HS-27A (cell line): Measurements from ENCODE around the gene ME3.

Experiments used
- DNase-seq: peaks from one replicate; pipeline ENCODE4 v3.0.0-alpha.2; 2012; ENCODE audit warnings: low read depth, missing footprints

Gene ME3

DNA sequence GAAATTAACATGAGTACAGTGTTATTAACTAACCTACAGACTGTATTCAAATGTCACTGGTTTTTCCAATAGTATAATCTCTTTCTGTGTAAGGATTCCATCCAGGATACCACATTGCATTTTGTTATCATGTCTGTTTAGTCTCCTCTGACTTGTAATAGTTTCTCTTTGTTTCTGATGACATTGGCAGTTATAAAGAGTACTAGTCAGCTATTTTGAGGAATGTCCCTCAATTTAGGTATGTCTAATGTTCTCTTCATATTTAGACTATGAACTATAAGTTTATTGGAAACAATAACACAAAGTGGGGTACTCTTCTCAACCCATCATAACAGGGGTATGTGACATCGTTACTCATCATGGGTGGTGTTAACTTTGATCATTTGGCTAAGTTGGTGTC lies 20.3 kb upstream of the ME3 start:
- no peak for DNase-seq

DNA sequence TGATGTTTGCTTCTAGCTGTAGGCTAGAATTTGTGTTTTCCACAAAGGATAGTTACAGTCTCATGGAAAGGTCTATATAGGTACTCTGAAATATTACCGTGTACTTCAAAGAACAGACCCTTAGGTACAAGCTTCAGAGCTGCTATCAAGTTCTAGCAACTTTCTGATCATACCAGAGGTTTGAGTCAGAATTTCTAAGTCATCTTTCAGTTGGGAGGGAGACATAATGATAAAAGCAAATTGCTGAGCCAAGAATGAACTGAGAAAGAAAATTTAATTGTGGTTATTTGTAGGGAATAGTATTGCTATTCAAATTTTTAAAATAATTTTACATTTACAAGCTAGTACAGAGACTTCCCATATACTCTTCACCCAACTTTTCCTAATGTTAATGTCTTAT lies 19.9 kb upstream of the ME3 start:
- DNase-seq: no peak

DNA sequence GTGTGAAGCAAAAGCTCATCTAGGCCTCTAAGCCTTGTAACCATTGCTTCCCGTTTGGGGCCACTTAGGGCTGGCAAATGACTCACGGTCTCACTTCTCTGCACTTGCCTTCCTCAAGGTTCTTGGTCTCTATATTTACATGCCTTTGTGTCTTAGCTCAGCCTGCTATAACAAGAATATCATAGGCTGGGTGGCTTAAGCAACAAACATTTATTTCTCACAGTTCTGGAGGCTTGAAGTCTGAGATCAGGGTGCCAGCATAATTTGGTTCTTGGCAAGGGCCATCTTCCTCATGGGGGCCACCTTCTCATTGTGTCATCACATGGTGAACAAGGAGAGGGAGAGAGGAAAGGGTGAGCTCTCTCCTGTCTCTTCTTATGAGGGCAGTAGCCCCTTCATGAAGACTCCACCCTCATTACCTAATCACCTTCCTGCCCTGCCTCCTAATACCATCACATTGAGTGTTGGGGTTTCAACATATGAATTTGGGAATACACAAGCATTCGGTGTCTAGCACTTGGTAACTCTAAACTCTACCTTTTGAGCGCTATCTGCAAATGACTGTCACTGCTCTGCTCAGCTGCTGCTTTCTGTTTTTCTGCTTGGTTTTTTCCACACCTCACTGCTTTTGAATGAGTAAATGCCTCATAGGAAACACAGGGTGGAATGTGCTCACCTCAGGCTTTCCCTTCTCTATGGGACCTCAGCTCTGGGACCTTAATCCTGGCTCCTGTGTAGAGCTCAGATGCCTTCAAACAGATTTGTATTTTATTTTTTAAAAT lies 16.2 kb upstream of the ME3 start:
- DNase-seq: no peak

DNA sequence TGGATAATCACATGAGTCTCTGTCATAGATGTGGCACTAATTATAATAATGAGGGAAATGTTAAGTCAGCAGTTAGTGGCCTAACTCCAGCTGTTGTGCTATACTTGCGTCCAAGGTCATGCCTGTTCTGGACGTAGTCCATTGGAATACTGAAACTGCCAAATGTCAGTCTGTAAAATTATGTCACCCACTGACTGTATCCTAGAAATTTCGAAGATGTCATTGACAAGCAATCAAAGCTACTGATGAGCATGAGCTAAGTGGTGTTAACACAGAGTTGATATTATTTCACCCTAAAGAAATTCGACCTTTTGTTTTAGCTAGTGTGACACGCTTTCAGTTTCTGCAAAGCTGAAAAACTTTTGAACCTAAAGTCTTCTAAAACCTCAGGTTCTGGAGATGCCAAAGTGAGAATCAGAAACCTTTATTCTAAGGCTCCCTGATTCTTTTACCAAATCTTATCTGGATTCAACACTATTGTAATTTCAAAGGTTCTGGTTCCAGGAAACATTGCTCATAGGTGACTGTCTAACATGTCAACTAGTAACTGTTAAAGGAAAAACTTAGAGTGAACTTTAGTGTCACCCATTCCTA lies 14.9 kb upstream of the ME3 start:
- no peak for DNase-seq

DNA sequence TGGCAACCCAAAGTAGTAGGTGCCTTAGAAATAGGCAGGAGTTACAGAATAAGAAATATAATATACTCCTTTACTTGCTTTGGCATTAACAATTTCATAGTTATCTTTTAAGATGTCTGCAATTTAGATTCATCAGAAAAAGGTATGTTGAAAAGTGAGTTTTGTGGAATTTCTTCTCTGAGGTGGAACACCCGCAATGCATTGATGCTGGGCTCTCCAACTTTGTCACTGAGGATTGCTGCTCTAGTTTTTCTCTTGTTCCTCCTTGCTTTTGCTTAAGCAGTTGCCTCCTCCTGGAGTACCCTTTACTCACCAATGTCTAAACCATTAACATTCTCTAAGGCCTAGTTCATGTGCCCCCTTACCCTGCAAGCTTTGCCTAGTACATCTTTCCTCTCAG lies 14.1 kb upstream of the ME3 start:
- DNase-seq: no peak

DNA sequence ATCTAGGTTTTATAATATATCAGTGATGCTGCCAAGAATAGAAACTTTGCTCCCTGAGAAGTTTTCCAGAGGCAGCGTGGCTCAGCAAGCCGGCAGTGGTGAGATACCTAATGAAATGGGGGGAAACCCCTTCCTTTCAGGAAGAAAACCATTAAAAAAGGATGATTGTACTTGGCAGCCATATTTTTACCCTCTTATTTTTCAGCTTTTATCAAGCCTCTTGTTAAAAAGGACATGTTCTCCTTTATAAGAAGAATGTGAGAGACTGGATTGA lies 9.0 kb upstream of the ME3 start:
- no peak for DNase-seq

DNA sequence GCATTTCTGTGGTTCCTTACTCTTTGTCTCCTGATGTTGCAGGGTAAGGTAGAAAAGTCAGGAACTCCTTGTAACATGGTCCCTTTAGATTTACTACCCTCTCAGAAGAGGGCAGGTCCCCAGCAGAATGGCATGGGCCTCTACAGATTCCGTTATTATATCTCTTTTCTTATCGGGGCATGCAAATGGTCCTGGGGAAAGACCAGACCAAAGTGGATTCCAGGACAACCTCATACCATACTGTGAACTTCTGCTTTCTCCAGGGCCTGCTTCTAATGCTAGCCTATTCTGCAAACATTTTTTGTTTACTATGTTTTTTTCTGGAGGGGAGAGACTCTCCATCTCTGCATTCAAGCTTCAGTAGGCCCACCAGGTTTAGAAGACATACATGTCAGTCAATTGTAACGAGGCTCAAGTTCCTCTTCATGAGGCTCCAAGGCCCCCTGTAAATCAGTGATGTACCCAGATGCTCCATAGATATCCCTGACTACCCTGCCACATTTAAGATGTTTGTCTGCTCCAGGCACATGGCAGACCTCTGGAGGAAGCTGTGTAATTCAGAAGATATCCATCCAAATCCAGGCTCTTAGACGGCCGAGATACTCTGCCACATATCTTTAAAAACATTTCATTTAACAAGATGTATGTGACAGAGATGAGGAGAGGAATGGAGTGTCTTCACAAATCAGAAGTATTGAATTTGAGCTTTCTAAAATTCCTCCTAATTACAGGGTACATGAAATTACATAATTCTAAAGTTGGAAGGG lies 8.5 kb upstream of the ME3 start:
- DNase-seq: no peak

DNA sequence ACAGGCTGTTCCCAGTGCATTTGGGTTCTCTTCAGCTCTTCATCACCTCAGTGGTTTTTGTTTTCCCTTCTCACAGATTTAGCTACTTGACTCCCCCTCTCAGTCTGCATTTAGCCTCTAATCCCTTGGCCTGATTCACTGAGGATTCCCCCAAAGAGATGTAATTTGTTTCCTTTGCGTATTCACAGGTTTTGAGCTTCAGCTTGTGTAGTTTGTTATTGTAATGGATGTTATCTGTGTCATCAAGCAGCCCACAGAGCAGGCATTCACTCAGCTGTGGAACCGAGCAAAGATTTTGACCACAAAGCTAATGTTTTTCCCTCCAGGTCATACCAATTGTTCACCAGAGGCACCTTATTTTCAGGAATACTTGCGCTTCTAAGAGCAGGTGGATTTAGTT lies 6.4 kb upstream of the ME3 start:
- DNase-seq: no peak

DNA sequence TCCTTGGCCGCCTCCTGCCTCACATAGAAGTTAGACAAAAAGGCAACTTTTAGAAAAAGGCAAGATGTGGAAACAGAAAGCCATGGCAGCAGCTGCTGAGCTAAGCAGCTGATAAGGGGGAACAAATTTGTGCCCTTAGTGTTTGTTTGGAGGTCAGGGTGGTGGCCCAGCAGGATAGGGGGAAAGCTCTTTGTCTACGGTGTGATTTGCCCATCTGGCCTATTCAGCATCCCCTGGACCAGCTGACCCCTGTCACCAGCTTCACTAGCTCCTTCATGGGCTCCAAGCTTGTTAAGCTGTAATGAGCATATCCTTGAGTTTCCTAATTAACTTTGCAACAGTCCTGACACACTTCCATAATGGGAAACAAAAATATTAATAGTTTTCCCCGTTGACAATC lies 5.9 kb upstream of the ME3 start:
- DNase-seq: no peak

DNA sequence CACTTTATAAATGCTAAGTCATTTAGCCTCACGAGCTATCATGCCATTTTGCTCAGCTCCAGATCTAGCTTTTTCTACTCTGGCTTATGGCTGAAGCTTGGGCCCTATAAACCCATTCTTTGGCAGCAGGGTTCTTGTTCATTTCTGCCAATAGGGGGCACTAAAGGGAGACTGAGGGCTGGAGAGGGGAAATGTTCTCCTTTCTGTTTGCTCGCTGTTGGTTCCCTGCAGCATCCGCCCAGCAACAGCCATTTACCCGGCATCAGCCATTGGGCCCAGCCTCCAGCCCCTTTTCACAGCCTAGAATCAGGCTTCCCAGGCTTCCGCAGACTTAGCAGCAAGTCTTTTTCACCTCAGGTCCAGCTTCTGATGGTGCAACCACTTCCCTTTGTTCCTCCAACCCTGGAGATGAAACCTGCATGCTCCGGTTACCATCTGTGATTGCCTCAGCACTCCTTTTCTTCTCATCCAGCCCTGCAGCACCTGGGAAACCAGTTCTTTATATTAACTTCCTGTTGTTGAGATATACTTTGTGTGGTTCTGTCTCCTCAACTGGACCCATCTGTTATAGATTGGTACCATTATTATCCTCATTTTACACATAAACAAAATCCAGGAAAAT lies 4.2 kb upstream of the ME3 start:
- DNase-seq: no peak

DNA sequence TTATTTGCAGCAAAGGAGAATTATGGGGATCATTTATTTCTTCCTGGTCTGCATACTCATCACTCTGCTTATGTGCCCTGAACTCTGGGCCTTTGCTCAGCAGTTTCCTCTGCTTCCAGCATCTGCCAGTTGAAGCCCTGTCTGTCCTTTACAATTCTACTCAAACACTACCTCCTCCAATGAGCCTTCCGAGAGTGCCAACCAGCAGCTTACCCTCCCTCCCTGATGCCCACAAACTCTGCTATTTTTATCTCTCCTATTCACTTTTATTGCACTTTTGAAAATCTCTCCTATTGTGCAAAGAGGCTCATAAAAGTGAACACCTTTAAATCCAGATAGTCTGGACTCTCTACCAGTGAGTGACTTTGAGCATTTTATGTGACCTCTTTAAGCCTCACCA lies 3.6 kb upstream of the ME3 start:
- no peak for DNase-seq

DNA sequence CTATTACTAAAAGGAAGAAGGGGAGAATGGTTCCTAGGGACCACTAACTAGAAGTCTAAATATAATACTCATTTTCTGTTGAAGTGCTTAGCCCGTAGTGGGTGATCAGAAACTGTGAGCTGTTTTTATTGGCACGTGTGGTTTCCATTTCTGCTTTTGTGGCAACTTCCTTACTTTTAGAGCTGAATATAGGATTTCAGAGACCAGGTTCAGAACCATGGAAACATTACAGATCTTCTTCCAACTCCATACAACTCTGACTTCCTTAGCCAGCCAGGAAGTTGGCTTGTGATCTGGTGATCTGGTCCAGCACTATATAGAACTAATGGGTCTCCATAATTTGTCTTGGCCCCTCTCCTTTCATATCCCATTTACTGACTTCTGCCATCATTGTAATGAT lies 2.6 kb upstream of the ME3 start:
- DNase-seq: no peak

DNA sequence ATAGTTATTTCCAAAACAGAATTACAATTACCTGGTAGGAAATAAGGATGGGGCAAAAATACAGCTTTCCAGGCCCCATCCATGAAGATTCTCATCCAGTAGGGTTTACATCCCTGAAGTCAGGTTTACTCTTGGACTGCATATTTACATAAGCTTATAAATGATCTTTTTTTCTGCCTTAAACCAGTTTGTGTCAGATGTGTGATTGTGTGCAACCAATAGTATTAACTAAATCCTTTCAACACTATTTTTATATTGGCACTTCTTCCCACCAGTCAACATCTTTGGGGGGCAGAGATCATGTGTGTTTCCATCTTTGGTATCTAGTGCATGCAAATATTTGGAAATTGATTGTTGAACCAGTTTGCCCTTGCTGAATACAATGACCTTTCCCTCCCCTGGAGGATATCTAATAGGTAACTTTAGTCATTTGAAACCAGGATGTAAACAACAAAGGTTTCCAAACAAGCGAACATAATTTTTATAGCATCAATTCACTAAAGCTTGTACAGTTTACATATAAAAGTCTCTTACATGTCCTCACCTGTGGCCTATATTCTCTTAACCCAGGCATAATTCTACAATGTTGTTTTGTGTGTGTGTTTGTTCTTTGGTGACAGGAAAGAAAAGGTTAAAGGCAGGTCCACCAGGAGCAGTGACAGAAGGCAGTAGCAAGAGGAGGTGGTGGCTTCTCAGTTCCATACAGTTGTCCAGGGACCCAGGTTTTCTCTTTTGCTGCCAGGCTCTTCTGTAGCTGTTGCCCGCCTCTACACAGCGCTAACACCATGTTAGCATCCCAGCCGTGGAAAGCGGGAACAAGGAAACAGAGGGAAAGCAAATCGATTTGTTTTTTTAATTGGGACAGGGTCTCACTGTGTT lies 1.7 kb upstream of the ME3 start:
- DNase-seq: no peak

DNA sequence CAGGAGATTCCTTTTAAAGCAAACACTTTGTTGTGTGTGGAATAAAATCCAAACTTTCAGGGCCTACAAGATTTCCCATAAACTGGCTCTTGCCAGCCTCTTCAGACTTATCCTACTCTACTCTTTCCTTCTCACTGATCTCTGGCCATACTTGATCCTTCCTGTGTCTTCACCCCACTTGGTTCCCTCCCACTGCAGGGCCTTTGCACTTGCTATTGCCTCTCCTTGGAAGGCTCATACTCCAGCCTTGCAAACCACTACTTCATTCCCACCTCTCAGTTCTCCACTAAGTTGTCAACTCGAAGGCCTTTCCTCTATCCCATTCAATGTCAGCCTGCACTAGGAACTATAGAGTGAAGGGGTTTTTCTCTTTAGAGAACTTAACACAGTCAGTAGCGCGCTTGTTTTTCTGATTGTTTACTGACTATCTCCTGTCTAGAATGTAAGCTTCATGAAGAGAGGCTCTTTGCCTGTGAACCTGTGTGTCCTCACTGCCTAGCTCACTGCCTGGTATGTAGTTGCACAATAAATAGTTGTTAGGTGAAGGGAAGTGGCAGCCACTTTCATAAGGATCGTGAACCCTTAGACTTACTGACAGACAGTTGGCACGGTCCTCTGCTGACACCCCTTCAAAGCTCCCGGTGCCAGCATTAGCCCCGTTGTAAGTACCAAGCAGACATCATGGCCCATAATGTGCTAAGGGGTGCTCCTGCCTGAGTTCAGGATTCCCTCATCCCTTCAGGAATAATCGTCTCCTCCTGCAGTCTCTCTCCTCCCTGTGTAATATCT lies 833 bp upstream of the ME3 start:
- no peak for DNase-seq

DNA sequence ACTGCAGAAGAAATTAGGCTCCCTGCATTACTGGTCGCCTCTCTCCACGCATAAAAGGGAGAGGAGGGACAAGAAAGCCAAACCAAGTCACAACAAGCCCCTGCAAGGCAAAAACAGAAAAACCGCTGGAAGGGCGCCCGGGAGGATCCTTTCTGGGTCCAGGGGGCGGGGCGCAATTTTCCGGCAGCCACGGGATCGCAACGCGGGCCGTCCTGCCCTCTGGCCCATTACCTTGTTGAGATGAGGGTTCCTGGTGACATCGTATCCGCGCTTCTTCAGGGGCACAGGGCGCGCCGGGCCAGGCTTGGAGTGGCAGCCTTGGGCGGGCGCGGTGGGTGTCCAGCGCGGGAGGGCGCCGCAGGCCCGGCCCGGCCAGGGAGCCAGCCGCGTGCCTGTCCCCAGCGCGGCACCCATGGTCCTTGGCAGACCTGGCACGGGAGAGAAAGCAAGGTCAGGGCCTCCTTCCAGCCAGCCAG lies 847 bp downstream of the ME3 start:
- no peak for DNase-seq

DNA sequence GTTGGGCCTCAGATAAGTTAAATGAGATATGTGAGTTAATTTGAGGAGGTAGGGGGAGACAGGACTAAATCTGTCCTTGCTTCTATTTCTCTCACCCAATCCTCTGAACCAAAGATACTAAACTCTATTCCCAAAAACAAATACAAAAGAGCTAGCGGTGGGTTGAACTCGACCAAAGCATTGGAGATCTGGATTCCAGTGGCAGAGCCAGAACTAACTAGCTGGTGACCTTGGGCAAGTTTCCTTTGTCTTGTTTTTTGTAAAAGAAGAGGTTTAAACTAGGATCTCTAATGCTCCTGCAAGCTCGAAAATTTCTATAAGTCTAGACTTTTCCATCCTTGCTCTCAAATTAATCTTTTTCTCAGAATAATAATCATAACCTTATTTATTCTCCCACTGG lies 1.5 kb downstream of the ME3 start:
- no peak for DNase-seq

DNA sequence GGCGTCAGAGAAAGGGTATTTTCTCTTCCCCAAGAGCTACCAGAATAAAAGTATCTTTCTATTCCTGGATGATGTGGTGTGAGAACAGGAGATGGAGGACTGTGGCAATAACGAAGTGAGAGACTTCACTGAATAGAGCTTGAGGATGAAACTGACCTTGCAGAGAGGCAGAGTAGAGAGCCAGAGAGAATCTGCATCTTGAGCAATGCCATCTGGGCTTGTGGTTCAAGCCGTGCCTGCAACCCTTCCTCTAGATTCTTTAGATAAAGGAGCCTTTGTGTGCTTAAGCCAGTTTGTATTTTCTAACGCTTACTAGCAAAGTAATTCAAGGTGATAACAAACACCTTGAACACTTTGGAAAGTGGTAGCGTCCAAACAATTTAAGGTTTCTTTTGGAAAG lies 2.2 kb downstream of the ME3 start:
- DNase-seq: no peak

DNA sequence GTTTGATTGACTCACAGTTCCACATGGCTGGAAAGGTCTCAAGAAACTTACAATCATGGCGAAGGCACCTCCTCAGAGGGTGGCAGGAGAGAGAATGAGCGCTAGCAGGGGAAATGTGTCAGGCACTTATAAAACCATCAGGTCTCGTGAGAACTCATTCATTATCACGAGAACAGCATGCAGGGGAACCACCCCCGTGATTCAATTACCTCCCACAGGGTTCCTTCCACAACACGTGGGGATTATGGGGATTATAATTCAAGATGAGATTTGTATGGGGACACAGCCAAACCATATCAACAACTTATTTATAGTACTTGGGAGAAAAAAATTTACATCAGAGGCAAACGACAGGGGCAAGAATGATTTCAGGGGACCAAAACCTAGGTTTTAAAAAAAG lies 3.0 kb downstream of the ME3 start:
- DNase-seq: no peak

DNA sequence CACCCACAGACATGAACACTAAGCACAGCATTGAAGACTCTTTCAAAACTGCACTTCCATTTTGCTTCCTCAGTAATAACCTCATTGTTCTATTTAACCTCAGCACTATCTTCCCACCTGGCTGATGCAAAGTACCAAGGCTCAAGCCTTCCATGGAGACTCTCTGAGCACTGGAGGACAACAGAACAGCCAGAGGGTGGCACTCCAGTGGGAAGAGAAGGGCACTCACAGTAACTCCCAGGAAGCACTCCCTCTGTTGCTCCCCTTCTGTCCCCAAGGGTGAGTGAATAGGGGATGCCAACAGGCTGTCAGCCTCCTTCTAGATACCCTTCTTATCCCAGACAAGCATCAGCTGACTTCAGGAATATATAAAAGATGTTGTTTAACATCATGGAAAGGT lies 3.5 kb downstream of the ME3 start:
- DNase-seq: no peak

DNA sequence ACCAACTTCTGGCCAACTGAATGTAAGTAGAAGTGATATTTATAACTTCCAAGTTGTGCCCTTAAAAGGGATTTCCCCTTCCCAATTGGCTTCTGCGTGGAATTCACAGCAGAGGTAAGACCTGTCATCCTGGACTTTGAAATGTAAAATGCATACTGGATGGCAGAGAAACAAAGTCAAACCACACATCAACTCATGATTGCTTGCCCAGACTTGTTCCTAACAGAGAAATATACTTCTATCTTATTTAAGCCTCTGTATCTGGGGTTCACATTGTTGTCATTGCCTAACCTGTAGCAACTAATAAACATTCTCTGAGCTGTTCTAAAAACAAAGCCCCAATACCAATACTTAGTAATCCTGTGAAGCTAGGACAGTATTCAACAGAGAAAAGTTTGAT lies 6.2 kb downstream of the ME3 start:
- DNase-seq: no peak

DNA sequence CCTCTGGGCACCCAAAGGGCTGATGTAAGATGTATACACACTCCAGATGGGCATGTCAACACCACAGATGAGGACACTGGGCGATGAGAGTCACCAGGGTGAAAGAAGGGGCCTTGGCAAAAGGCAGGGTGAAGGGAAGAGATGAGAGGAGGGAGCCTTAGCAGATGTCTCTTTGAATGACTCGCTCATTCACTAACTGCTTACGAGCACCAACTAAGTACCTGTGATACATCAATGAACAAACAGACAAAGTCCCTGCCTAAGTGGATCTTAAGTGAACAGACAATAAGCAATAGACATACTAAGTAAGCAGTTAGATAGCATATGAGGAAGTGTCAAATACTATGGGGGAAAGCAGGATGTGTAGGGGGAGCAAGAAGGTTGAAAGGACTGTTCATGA lies 7.5 kb downstream of the ME3 start:
- DNase-seq: no peak
